Measurements from ENCODE around the gene CFAP157.

DNA sequence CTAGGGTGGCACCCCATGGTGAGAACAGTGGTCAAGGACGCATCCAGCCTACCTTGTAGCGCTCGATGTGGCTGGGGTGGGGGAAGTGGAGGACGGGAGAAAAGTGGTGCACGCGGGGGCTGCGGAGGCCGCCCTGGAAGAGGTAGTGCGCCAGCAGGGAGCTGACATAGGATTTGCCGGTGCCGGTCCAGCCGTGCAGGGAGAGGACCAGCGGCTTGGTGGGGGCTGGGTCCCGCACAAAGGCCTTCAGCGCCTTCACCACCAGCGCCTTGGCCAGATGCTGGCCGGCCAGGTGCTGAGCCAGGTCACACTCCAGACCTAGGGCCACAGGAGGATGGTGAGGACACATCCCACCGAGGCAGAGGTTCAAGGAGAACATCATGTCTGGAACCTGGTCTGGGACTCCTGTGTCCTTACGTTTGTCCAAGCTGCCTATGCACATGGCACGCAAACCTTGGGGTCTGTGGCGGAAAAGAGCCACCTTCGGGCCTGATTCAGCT lies 27.5 kb downstream of the CFAP157 start:
- TF ChIP-seq, protein P1, sequence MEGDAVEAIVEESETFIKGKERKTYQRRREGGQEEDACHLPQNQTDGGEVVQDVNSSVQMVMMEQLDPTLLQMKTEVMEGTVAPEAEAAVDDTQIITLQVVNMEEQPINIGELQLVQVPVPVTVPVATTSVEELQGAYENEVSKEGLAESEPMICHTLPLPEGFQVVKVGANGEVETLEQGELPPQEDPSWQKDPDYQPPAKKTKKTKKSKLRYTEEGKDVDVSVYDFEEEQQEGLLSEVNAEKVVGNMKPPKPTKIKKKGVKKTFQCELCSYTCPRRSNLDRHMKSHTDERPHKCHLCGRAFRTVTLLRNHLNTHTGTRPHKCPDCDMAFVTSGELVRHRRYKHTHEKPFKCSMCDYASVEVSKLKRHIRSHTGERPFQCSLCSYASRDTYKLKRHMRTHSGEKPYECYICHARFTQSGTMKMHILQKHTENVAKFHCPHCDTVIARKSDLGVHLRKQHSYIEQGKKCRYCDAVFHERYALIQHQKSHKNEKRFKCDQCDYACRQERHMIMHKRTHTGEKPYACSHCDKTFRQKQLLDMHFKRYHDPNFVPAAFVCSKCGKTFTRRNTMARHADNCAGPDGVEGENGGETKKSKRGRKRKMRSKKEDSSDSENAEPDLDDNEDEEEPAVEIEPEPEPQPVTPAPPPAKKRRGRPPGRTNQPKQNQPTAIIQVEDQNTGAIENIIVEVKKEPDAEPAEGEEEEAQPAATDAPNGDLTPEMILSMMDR (IDR thresholded peaks at IDR 0.05): no peak
- TF ChIP-seq POLR2A (IDR thresholded peaks at IDR 0.05): no peak
